H1 (cell line): Measurements from ENCODE around the gene NEDD9. TPM values are rescaled to one million over a fixed set of nuclear protein-coding genes. Genes with fewer than 3 reads are reported as not detected.

Experiments used
- CTCF ChIA-PET: fragments of 300-600 bp; sonication (Branson Sonifier 250); formaldehyde crosslinking; loops from one replicate; lab custom pipeline; 2021; ENCODE audit not compliant: partially characterized antibody; lab: Charles Lee
- POLR2A ChIA-PET: fragments of 300-600 bp; sonication (Branson Sonifier 250); formaldehyde crosslinking; loops from one replicate; lab custom pipeline; 2021; ENCODE audit warnings: inconsistent platforms; ENCODE audit not compliant: partially characterized antibody; lab: Charles Lee
- DNase-seq, 2 experiments: peaks; one replicate each; pipeline versions ENCODE4 v3.0.0 to v3.0.0-alpha.2; 2010 to 2022; ENCODE audit warnings: low spot score in 2 of 2, low read depth in 1 of 2, mixed read lengths in 1 of 2
- FAIRE-seq: peaks from 2 replicates; lab custom pipeline; 2011; peaks lifted over from hg19 to GRCh38; lab: Jason Lieb, UNC
- H2AFZ ChIP-seq: 2 replicates; pipeline ENCODE4 v1.8.1; 2012; ENCODE audit warnings: low read length, inconsistent platforms
- H2AK5ac ChIP-seq: 2 replicates; pipeline ENCODE4 v1.6.1; 2013; ENCODE audit warnings: low read depth, low read length
- H2BK120ac ChIP-seq: replicated peaks from 2 replicates; pipeline ENCODE3; 2013; ENCODE audit warnings: low read depth, low read length, inconsistent platforms
- H2BK12ac ChIP-seq: 2 replicates; pipeline ENCODE4 v1.6.1; 2013; ENCODE audit warnings: low read depth, low read length
- H2BK15ac ChIP-seq: 2 replicates; pipeline ENCODE4 v1.6.1; 2013; ENCODE audit warnings: low read length
- H2BK20ac ChIP-seq: 2 replicates; pipeline ENCODE4 v1.6.1; 2013; ENCODE audit warnings: low read length
- H2BK5ac ChIP-seq: 2 replicates; pipeline ENCODE4 v1.6.1; 2013; ENCODE audit warnings: low read depth, low read length
- H3K14ac ChIP-seq: 2 replicates; pipeline ENCODE4 v1.6.1; 2013; ENCODE audit warnings: inconsistent platforms; ENCODE audit not compliant: insufficient read length
- H3K18ac ChIP-seq: 2 replicates; pipeline ENCODE4 v1.6.1; 2013; ENCODE audit warnings: low read length; ENCODE audit errors: extremely low read depth
- H3K23ac ChIP-seq: 2 replicates; pipeline ENCODE4 v1.6.1; 2013; ENCODE audit warnings: inconsistent platforms; ENCODE audit not compliant: insufficient read length
- H3K23me2 ChIP-seq: 2 replicates; pipeline ENCODE4 v1.6.1; 2013; ENCODE audit warnings: low read depth, low read length
- H3K27ac ChIP-seq: 2 replicates; pipeline ENCODE4 v1.6.1; 2011; ENCODE audit warnings: low read depth, low read length, inconsistent platforms
- H3K27me3 ChIP-seq, 4 experiments: replicated peaks in 1 of 4; 1 replicate in 1 of 4; 2 replicates in 3 of 4; pipeline versions ENCODE4 v1.6.1 to v1.8.1; 2011 to 2013; ENCODE audit warnings: low read length in 3 of 4, mild to moderate bottlenecking in 3 of 4, inconsistent platforms in 2 of 4, mixed read lengths in 2 of 4, moderate library complexity in 1 of 4; ENCODE audit not compliant: control insufficient read depth in 3 of 4, insufficient read depth in 3 of 4; ENCODE audit errors: extremely low read depth in 1 of 4
- H3K36me3 ChIP-seq, 4 experiments: 2 replicates each; pipeline versions ENCODE4 v1.6.1 to v1.8.1; 2011 to 2013; ENCODE audit warnings: mild to moderate bottlenecking in 4 of 4, low read length in 3 of 4, moderate library complexity in 2 of 4, control low read depth in 1 of 4, inconsistent platforms in 1 of 4; ENCODE audit not compliant: insufficient read depth in 4 of 4, control insufficient read depth in 2 of 4
- H3K4ac ChIP-seq: replicated peaks from 2 replicates; pipeline ENCODE3; 2013; ENCODE audit warnings: low read length, low read depth, mixed read lengths, inconsistent platforms; ENCODE audit not compliant: insufficient read length
- H3K4me1 ChIP-seq, 4 experiments: replicated peaks in 1 of 4; 1 replicate in 1 of 4; 2 replicates in 3 of 4; pipeline versions ENCODE4 v1.6.1 to v1.8.1; 2011 to 2013; ENCODE audit warnings: low read length in 3 of 4, inconsistent platforms in 2 of 4, mixed read lengths in 1 of 4; ENCODE audit not compliant: insufficient read depth in 4 of 4, control insufficient read depth in 3 of 4
- H3K4me2 ChIP-seq, 2 experiments: 2 replicates each; pipeline versions ENCODE4 v1.6.1 to v1.8.1; 2011 to 2013; ENCODE audit warnings: low read depth in 2 of 2, low read length in 2 of 2, control low read depth in 1 of 2, inconsistent platforms in 1 of 2, mild to moderate bottlenecking in 1 of 2; ENCODE audit not compliant: insufficient read depth in 1 of 2
- H3K4me3 ChIP-seq, 4 experiments: fragments of 200-600, 300-600 bp in 1 of 4; sonication (generic), shearing (Covaris generic), sonication (Bioruptor Twin) in 1 of 4; 2 replicates each; pipeline versions ENCODE4 v1.5.1 to v1.8.1; 2011 to 2016; ENCODE audit warnings: low read length in 4 of 4, low read depth in 3 of 4, control low read depth in 2 of 4, inconsistent platforms in 2 of 4, mild to moderate bottlenecking in 2 of 4, mixed read lengths in 1 of 4, moderate library complexity in 1 of 4; ENCODE audit not compliant: insufficient read depth in 2 of 4; ENCODE audit errors: extremely low read depth in 1 of 4
- H3K56ac ChIP-seq: replicated peaks from 2 replicates; pipeline ENCODE3; 2013; ENCODE audit warnings: low read depth, mild to moderate bottlenecking, mixed read lengths, low read length, inconsistent platforms; ENCODE audit not compliant: insufficient read length
- H3K79me1 ChIP-seq: 2 replicates; pipeline ENCODE4 v1.6.1; 2013; ENCODE audit warnings: low read depth, low read length, control low read depth
- H3K79me2 ChIP-seq, 2 experiments: 2 replicates each; pipeline versions ENCODE4 v1.6.1 to v1.8.1; 2012 to 2013; ENCODE audit warnings: low read length in 2 of 2, mild to moderate bottlenecking in 2 of 2, inconsistent platforms in 1 of 2; ENCODE audit not compliant: insufficient read depth in 2 of 2, control insufficient read depth in 1 of 2
- H3K9ac ChIP-seq, 4 experiments: replicated peaks in 1 of 4; 1 replicate in 1 of 4; 2 replicates in 3 of 4; pipeline versions ENCODE4 v1.6.1 to v1.8.1; 2011 to 2013; ENCODE audit warnings: low read depth in 3 of 4, low read length in 3 of 4, control low read depth in 2 of 4, mild to moderate bottlenecking in 2 of 4, moderate library complexity in 2 of 4, inconsistent platforms in 1 of 4; ENCODE audit errors: extremely low read depth in 1 of 4
- H3K9me3 ChIP-seq, 2 experiments: 2 replicates each; pipeline versions ENCODE4 v1.6.1 to v1.8.1; 2012 to 2013; ENCODE audit warnings: mild to moderate bottlenecking in 2 of 2, moderate library complexity in 2 of 2, control low read depth in 1 of 2, inconsistent platforms in 1 of 2, low read depth in 1 of 2, low read length in 1 of 2, mixed read lengths in 1 of 2; ENCODE audit not compliant: insufficient read depth in 2 of 2
- H4K20me1 ChIP-seq, 2 experiments: replicated peaks in 1 of 2; 2 replicates each; pipeline versions ENCODE3 to v1.8.1; 2011 to 2013; ENCODE audit warnings: inconsistent platforms in 2 of 2, low read length in 2 of 2, mild to moderate bottlenecking in 1 of 2; ENCODE audit not compliant: insufficient read depth in 2 of 2, control insufficient read depth in 1 of 2
- H4K5ac ChIP-seq: 2 replicates; pipeline ENCODE4 v1.6.1; 2013; ENCODE audit warnings: low read length, low read depth, mixed read lengths, inconsistent platforms; ENCODE audit not compliant: insufficient read length
- H4K8ac ChIP-seq: 2 replicates; pipeline ENCODE4 v1.8.0; 2013; ENCODE audit warnings: mild to moderate bottlenecking, moderate library complexity, low read length, inconsistent platforms; ENCODE audit not compliant: insufficient read depth; ENCODE audit errors: extremely low read depth
- H4K91ac ChIP-seq: replicated peaks from 2 replicates; pipeline ENCODE3; 2013; ENCODE audit warnings: low read length, mixed read lengths, inconsistent platforms; ENCODE audit not compliant: insufficient read length
- ATF2 ChIP-seq: IDR thresholded peaks from 2 replicates; pipeline ENCODE4 v1.6.1; 2012; ENCODE audit warnings: low read length, inconsistent platforms
- CBX5 ChIP-seq: fragments of 300-800, 300-1000 bp; sonication (generic); IDR thresholded peaks from 2 replicates; pipeline ENCODE4 v1.7.1; 2016; ENCODE audit warnings: antibody characterized with exemption, low read length, low read depth
- RFX5 ChIP-seq: IDR thresholded peaks from 2 replicates; pipeline ENCODE4 v1.6.1; 2011; ENCODE audit warnings: low read depth, low read length, improper control_type of control experiment, borderline replicate concordance
- TAF1 ChIP-seq: IDR thresholded peaks from 2 replicates; pipeline ENCODE4 v1.6.1; 2011; ENCODE audit warnings: mild to moderate bottlenecking, low read depth, low read length
- TEAD4 ChIP-seq: IDR thresholded peaks from 2 replicates; pipeline ENCODE4 v1.6.1; 2012; ENCODE audit warnings: low read depth, low read length, inconsistent platforms, mixed read lengths
- WGBS, 2 experiments: shearing (Covaris generic) in 1 of 2; methylation state at CpG; one replicate each; pipeline versions ENCODE4 v1.1.6 to v1.1.7; 2013 to 2015; ENCODE audit warnings: low lambda C conversion rate in 2 of 2, mixed read lengths in 2 of 2, inconsistent platforms in 1 of 2, low coverage in 1 of 2, missing lambda C conversion rate in 1 of 2; ENCODE audit not compliant: insufficient replicate concordance in 2 of 2, insufficient coverage in 1 of 2, insufficient read length in 1 of 2; ENCODE audit errors: extremely low coverage in 1 of 2, missing lambda C conversion rate in 1 of 2; 5-methylcytosine and 5-hydroxymethylcytosine counted together
- polyA plus RNA-seq, 7 experiments: library from polyadenylated mRNA; depleted of rRNA in 3 of 7; stranded (reverse) in 5 of 7; unstranded in 2 of 7; fragments of >200 nt in 5 of 7; fragments of 200-250 nt in 2 of 7; gene quantifications; 1 replicate in 5 of 7; 2 replicates in 1 of 7; 4 replicates in 1 of 7; pipeline versions ENCODE4 v1.2.1 to v1.2.3, GENCODE V29; 2011 to 2013; ENCODE audit warnings: missing spikeins in 2 of 7, mixed read lengths in 2 of 7
- total RNA-seq: library from RNA; stranded (reverse); fragmentation: NEBNext Ultra II Directional; extraction: Animal tissue kit (Norgen Biotek cat#: 25700); gene quantifications from 2 replicates; pipeline ENCODE4 v1.2.1, GENCODE V29; 2021

NEDD9 gene
- total and polyA plus RNA-seq, 2 of the 8 experiments (the other 6 are each of a cell fraction or from before 2014, with no cell fraction given): 3.6 to 12.0 TPM

GRCh38 chr6:11177271-11177670 is 55.2 kb downstream of the NEDD9 start:
- Histone ChIP-seq H3K79me2 (no peaks in the 10 kb centered on the region), H2BK12ac (no peak overlapping the region), H4K20me1 (no peaks in the 10 kb centered on the region), H3K79me1 (no peaks in the 10 kb centered on the region), H4K5ac (no peak overlapping the region), H3K4ac (no peak overlapping the region), H3K4me1 (peaks cover 0 to 6% (median 3%) of the 10 kb centered on the region in 4 experiments; a peak in 5 of 7 replicates), H4K8ac (no peak overlapping the region), H3K18ac (no peak overlapping the region), H3K4me3 (no peak overlapping the region), H2BK5ac (no peak overlapping the region), H2BK15ac (no peak overlapping the region), H3K36me3 (no peaks in the 10 kb centered on the region; a peak in 1 of 8 replicates), H4K91ac (no peak overlapping the region), H3K9ac (no peak overlapping the region), H2BK20ac (0 out of 2 replicates have a peak overlapping the region, but pooled peaks have one; percentile 44), H2AK5ac (no peak overlapping the region), H3K23ac (no peak overlapping the region), H3K56ac (no peak overlapping the region), H3K14ac (no peak overlapping the region), H2AFZ (no peak overlapping the region), H3K23me2 (no peaks in the 10 kb centered on the region), H3K9me3 (peaks cover 0 to 3% of the 10 kb centered on the region in 2 experiments; a peak in 1 of 4 replicates), H3K27ac (no peak overlapping the region), H3K4me2 (no peak overlapping the region), H3K27me3 (no peaks in the 10 kb centered on the region), H2BK120ac (no peak overlapping the region)
- no peak for FAIRE-seq
- POLR2A ChIA-PET: no interaction called here
- CTCF ChIA-PET: interaction anchor here (1.3 to 2.0 kb wide), 2 partner anchors 10 to 34 kb away, joined by 3 to 5 read pairs; no protein-coding TSS in a partner anchor
- WGBS, 2 experiments: 96% methylated on average over 1 of the region's 1 CpG; no CpG with 5 or more reads in 1 of the 2 experiments
- DNase-seq: no peak
- no peak for TF ChIP-seq RFX5
- TF ChIP-seq TEAD4: no peak
- no peak for TF ChIP-seq ATF2
- no peak for TF ChIP-seq CBX5
- no peak for TF ChIP-seq TAF1
